ENCODE measurements around the gene RBP5.

RBP5 gene

GRCh38 chr12:7096979-7097378 is 31.7 kb downstream of the RBP5 start:
- Histone ChIP-seq H3K27ac (replicated peaks) (no peak overlapping the region), H3K27me3 (ENCODE audit: insufficient read depth, poor library complexity, severe bottlenecking) (no peaks in the 10 kb centered on the region), H3K4me3 (replicated peaks; ENCODE audit: insufficient read depth, low read length) (no peak overlapping the region)
- no peak for DNase-seq (ENCODE audit: low read depth in 1 of 2, low spot score in 1 of 2)
- no peak for TF ChIP-seq GABPA (IDR thresholded peaks at IDR 0.05; ENCODE audit: low read depth)
- no peak for TF ChIP-seq CTCF (IDR thresholded peaks at IDR 0.05; ENCODE audit: insufficient read depth, low read length)
- TF ChIP-seq REST (IDR thresholded peaks at IDR 0.05; ENCODE audit: insufficient replicate concordance, low read depth) = no peak
- no peak for TF ChIP-seq POLR2AphosphoS5 (IDR thresholded peaks at IDR 0.05; ENCODE audit: low read depth)
- TF ChIP-seq SPI1 (IDR thresholded peaks at IDR 0.05; ENCODE audit: borderline replicate concordance, low read depth) = no peak

GRCh38 chr12:7096006-7096932 is 32.4 kb downstream of the RBP5 start:
- TF ChIP-seq CTCF (IDR thresholded peaks at IDR 0.05; ENCODE audit: insufficient read depth, low read length) = no peak
- no peak for TF ChIP-seq GABPA (IDR thresholded peaks at IDR 0.05; ENCODE audit: low read depth)
- no peak for TF ChIP-seq SPI1 (IDR thresholded peaks at IDR 0.05; ENCODE audit: borderline replicate concordance, low read depth)
- no peak for TF ChIP-seq REST (IDR thresholded peaks at IDR 0.05; ENCODE audit: insufficient replicate concordance, low read depth)
- TF ChIP-seq POLR2AphosphoS5 (IDR thresholded peaks at IDR 0.05; ENCODE audit: low read depth) = no peak; the same call in 1 of the 2 replicates
- Histone ChIP-seq H3K4me3 (replicated peaks; ENCODE audit: insufficient read depth, low read length) (no peak overlapping the region), H3K27me3 (ENCODE audit: insufficient read depth, poor library complexity, severe bottlenecking) (no peaks in the 10 kb centered on the region), H3K27ac (replicated peaks) (no peak overlapping the region)
- DNase-seq (ENCODE audit: low read depth in 1 of 2, low spot score in 1 of 2) = no peak

- no peak for TF ChIP-seq POLR2AphosphoS5 (IDR thresholded peaks at IDR 0.05; ENCODE audit: low read depth)
- no peak for TF ChIP-seq SPI1 (IDR thresholded peaks at IDR 0.05; ENCODE audit: borderline replicate concordance, low read depth)
- TF ChIP-seq REST (IDR thresholded peaks at IDR 0.05; ENCODE audit: insufficient replicate concordance, low read depth) = no peak
- no peak for TF ChIP-seq CTCF (IDR thresholded peaks at IDR 0.05; ENCODE audit: insufficient read depth, low read length)
- no peak for DNase-seq (ENCODE audit: low read depth in 1 of 2, low spot score in 1 of 2)
- Histone ChIP-seq H3K27ac (replicated peaks) (no peak overlapping the region), H3K27me3 (ENCODE audit: insufficient read depth, poor library complexity, severe bottlenecking) (no peaks in the 10 kb centered on the region), H3K4me3 (replicated peaks; ENCODE audit: insufficient read depth, low read length) (no peak overlapping the region)
These were observed 34.8 kb downstream of the RBP5 start for GRCh38 chr12:7093892-7094291.

Data from HL-60 (cell line).